ENCODE data around the gene IL18R1. TPM values are rescaled to one million over a fixed set of nuclear protein-coding genes. Genes with fewer than 3 reads are reported as not detected.

Gene IL18R1
- total and polyA plus RNA-seq, 9 of the 15 experiments (the other 6 are each of a cell fraction or from before 2014, with no cell fraction given): 0.55 to 10.0 (median 2.5) TPM

DNA sequence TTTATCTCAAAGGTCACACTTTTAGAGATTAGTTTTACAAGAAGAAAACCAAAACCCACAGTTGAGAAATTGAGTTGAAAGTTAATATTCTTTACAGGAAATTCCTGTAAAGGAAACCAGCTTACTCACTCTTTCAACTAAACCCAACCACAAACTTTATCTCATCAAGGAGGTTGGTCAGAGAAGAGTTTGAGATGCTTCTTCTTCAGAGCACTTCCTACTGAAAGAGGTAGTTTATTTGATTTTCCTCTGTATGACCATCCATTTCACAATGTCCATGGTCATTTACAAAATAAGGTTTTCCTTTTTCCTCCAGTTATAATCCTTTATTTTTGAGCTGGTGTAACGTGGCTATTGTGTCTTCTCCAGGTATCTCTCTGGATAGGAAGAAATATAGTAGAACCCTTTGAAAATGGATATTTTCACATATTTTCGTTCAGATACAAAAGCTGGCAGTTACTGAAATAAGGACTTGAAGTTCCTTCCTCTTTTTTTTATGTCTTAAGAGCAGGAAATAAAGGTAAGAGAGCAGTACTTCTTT, 62.9 kb downstream of the IL18R1 start:
- no TSS peak for BruUV-seq (replicated peaks)
- in situ Hi-C loops (cut with MboI): no loop called here
- 2% methylated on average over 2 of the region's 2 CpGs for WGBS (ENCODE audit: insufficient coverage, low coverage, missing lambda C conversion rate)
- Histone ChIP-seq H3K4me3 (peak overlapping the region; percentile 3; the same call in 1 of the 2 replicates), H3K27ac (ENCODE audit: extremely low read depth, low read depth, low read length) (peak overlapping the region; percentile 70; the same call in 2 of the 3 replicates), H3K9ac (ENCODE audit: insufficient read depth in 1 of 2, low read depth in 2 of 2, low read length in 2 of 2) (peak overlapping the region in 1 of 2 experiments; percentile 18; a peak in 1 of 4 replicates), H3K79me2 (ENCODE audit: control insufficient read depth, insufficient read depth, low read length) (no peaks in the 10 kb centered on the region), H3K9me1 (ENCODE audit: control insufficient read depth, insufficient read depth, low read length) (no peaks in the 10 kb centered on the region), H4K20me1 (replicated peaks; ENCODE audit: control insufficient read depth, insufficient read depth, low read length) (no peaks in the 10 kb centered on the region), H3K36me3 (ENCODE audit: control insufficient read depth, insufficient read depth, low read length) (no peaks in the 10 kb centered on the region), H3K4me1 (replicated peaks in 1 of 2; ENCODE audit: control insufficient read depth in 2 of 2, insufficient read depth in 2 of 2, low read length in 2 of 2) (peaks cover 21 to 61% of the 10 kb centered on the region in 2 experiments), H3K4me2 (ENCODE audit: insufficient read depth, low read length) (peak overlapping the region; percentile 30), H3K9me3 (replicated peaks; ENCODE audit: control insufficient read depth, insufficient read depth, low read depth, low read length) (no peaks in the 10 kb centered on the region; the same call in 1 of the 2 replicates), H3K27me3 (ENCODE audit: control insufficient read depth in 2 of 2, insufficient read depth in 2 of 2, low read length in 2 of 2) (no peaks in the 10 kb centered on the region), H2AFZ (ENCODE audit: low read depth, low read length) (peak overlapping the region; percentile 26; the same call in 1 of the 2 replicates)
- ATAC-seq (peak; percentile 74), DNase-seq (ENCODE audit: extremely low read depth in 1 of 4, low spot score in 3 of 4) (peak in 2 of 4 experiments; percentile 69 to 80), FAIRE-seq (peak; percentile 80)
- POLR2A ChIA-PET: no interaction called here
- intact Hi-C loops (cut with micrococcal nuclease): no loop called here
- CTCF ChIA-PET (ENCODE audit: low intra/inter-chr PET ratio): no interaction called here
- no peak for TF ChIP-seq HNRNPH1 (optimal IDR thresholded peaks at IDR 0.05; ENCODE audit: low read depth, low read length)
- TF ChIP-seq, protein P1, sequence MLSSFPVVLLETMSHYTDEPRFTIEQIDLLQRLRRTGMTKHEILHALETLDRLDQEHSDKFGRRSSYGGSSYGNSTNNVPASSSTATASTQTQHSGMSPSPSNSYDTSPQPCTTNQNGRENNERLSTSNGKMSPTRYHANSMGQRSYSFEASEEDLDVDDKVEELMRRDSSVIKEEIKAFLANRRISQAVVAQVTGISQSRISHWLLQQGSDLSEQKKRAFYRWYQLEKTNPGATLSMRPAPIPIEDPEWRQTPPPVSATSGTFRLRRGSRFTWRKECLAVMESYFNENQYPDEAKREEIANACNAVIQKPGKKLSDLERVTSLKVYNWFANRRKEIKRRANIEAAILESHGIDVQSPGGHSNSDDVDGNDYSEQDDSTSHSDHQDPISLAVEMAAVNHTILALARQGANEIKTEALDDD (IDR thresholded peaks at IDR 0.05): peak; percentile 98
- TF ChIP-seq ETV1 (tag; conservative IDR thresholded peaks at IDR 0.05; ENCODE audit: low read depth): peak; percentile 40; the same call in 1 of the 2 replicates
- TF ChIP-seq TEAD1 (CRISPR knock-in tag; IDR thresholded peaks at IDR 0.05): peak in 1 of 2 experiments; percentile 66; a peak in 1 of 4 replicates
- no peak for TF ChIP-seq BCL6 (CRISPR knock-in tag; IDR thresholded peaks at IDR 0.05)
- no peak for TF ChIP-seq PRMT5 (CRISPR knock-in tag; IDR thresholded peaks at IDR 0.05)
- TF ChIP-seq, protein P2, sequence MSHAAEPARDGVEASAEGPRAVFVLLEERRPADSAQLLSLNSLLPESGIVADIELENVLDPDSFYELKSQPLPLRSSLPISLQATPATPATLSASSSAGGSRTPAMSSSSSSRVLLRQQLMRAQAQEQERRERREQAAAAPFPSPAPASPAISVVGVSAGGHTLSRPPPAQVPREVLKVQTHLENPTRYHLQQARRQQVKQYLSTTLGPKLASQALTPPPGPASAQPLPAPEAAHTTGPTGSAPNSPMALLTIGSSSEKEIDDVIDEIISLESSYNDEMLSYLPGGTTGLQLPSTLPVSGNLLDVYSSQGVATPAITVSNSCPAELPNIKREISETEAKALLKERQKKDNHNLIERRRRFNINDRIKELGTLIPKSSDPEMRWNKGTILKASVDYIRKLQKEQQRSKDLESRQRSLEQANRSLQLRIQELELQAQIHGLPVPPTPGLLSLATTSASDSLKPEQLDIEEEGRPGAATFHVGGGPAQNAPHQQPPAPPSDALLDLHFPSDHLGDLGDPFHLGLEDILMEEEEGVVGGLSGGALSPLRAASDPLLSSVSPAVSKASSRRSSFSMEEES (CRISPR knock-in tag; IDR thresholded peaks at IDR 0.05): no peak
- peak; percentile 16; the same call in 1 of the 2 replicates for TF ChIP-seq ZNF644 (tag; IDR thresholded peaks at IDR 0.05; ENCODE audit: low read depth)
- TF ChIP-seq ARNT (IDR thresholded peaks at IDR 0.05): peak in 1 of 2 experiments; percentile 54; a peak in 1 of 4 replicates

All from K562 (cell line).